GM21360 (cell line): ENCODE data around the gene QSOX1.
"Not testable (repeated sequence)": the region's sequence is repeated elsewhere in the genome, so short reads cannot be mapped to it uniquely, and the experiment has no call there.

ENCODE experiments used
- ATAC-seq: cut with Tn5 transposase; IDR thresholded peaks from one replicate; pipeline ENCODE4 v1.9.1; 2021; ENCODE audit warnings: mild to moderate bottlenecking, moderate library complexity; ENCODE audit not compliant: unreplicated experiment

QSOX1 gene

GRCh38 chr1:180188091-180188506, 33.4 kb downstream of the QSOX1 start:
- ATAC-seq: no peak

GRCh38 chr1:180188684-180189175, 34.1 kb downstream of the QSOX1 start:
- no peak for ATAC-seq

GRCh38 chr1:180190091-180190490, 35.4 kb downstream of the QSOX1 start:
- ATAC-seq: no peak

GRCh38 chr1:180192172-180192571, 37.5 kb downstream of the QSOX1 start:
- ATAC-seq: no peak

- no peak for ATAC-seq
Measured at GRCh38 chr1:180193141-180194047, 38.7 kb downstream of the QSOX1 start.

GRCh38 chr1:180194048-180194425, 39.4 kb downstream of the QSOX1 start:
- no peak for ATAC-seq

GRCh38 chr1:180194546-180195207, 40.0 kb downstream of the QSOX1 start:
- no peak for ATAC-seq

- ATAC-seq: no peak
Measured at GRCh38 chr1:180195401-180195800, 40.7 kb downstream of the QSOX1 start.

- ATAC-seq: no peak
Measured at GRCh38 chr1:180195916-180196315, 41.2 kb downstream of the QSOX1 start.

GRCh38 chr1:180196436-180197003, 41.9 kb downstream of the QSOX1 start:
- ATAC-seq: no peak

- no peak for ATAC-seq
Measured at GRCh38 chr1:180197231-180197630, 42.6 kb downstream of the QSOX1 start.

GRCh38 chr1:180198196-180198595, 43.5 kb downstream of the QSOX1 start:
- no peak for ATAC-seq

GRCh38 chr1:180198611-180199010, 43.9 kb downstream of the QSOX1 start:
- ATAC-seq: no peak

- ATAC-seq: no peak
Measured at GRCh38 chr1:180199018-180199417, 44.3 kb downstream of the QSOX1 start.

GRCh38 chr1:180201451-180202200, 47.0 kb downstream of the QSOX1 start:
- no peak for ATAC-seq

GRCh38 chr1:180202588-180202987, 47.9 kb downstream of the QSOX1 start:
- not testable (repeated sequence) for ATAC-seq

- ATAC-seq: no peak
Measured at GRCh38 chr1:180204231-180204630, 49.6 kb downstream of the QSOX1 start.

GRCh38 chr1:180206581-180206980, 51.9 kb downstream of the QSOX1 start:
- ATAC-seq: no peak

GRCh38 chr1:180208264-180208663, 53.6 kb downstream of the QSOX1 start:
- no peak for ATAC-seq

- ATAC-seq: no peak
Measured at GRCh38 chr1:180210008-180210620, 55.4 kb downstream of the QSOX1 start.
